Endodermal cell (in vitro differentiated cells): ENCODE data around the gene CCL1. TPM values are rescaled to one million over a fixed set of nuclear protein-coding genes. Genes with fewer than 3 reads are reported as not detected.

Experiments used
- DNase-seq: peaks from one replicate; pipeline ENCODE4 v3.0.0-alpha.2; 2017
- H3K27ac ChIP-seq: 2 replicates; pipeline ENCODE4 v1.5.1; 2013; ENCODE audit warnings: mild to moderate bottlenecking, low read depth, low read length, moderate library complexity
- H3K27me3 ChIP-seq: 2 replicates; pipeline ENCODE4 v1.6.1; 2013; ENCODE audit warnings: mild to moderate bottlenecking, low read length, moderate library complexity; ENCODE audit not compliant: insufficient read depth, control insufficient read depth, poor library complexity, severe bottlenecking
- H3K36me3 ChIP-seq: 2 replicates; pipeline ENCODE4 v1.7.0; 2013; ENCODE audit warnings: mild to moderate bottlenecking, low read length, moderate library complexity; ENCODE audit not compliant: control insufficient read depth, insufficient read depth
- H3K4me1 ChIP-seq: one replicate; pipeline ENCODE4 v1.7.0; 2013; ENCODE audit warnings: low read length; ENCODE audit not compliant: control insufficient read depth, insufficient read depth
- H3K4me3 ChIP-seq: 2 replicates; pipeline ENCODE4 v1.5.1; 2013; ENCODE audit warnings: mild to moderate bottlenecking, low read length, moderate library complexity
- H3K9ac ChIP-seq: 2 replicates; pipeline ENCODE4 v1.6.1; 2013; ENCODE audit warnings: mild to moderate bottlenecking, low read length, moderate library complexity; ENCODE audit not compliant: poor library complexity, severe bottlenecking; ENCODE audit errors: extremely low read depth
- H3K9me3 ChIP-seq: 2 replicates; pipeline ENCODE4 v1.6.1; 2013; ENCODE audit warnings: mild to moderate bottlenecking, low read length, moderate library complexity; ENCODE audit not compliant: control insufficient read depth
- H3K27ac Mint-ChIP-seq: 2 replicates; pipeline ENCODE4 v1.8.0; 2020; ENCODE audit warnings: mixed read lengths
- H3K27me3 Mint-ChIP-seq: 2 replicates; pipeline ENCODE4 v1.8.0; 2021; ENCODE audit warnings: mild to moderate bottlenecking, mixed read lengths; ENCODE audit not compliant: insufficient read depth
- H3K36me3 Mint-ChIP-seq: 2 replicates; pipeline ENCODE4 v1.8.0; 2020; ENCODE audit warnings: low read depth, mixed read lengths
- H3K4me1 Mint-ChIP-seq: 2 replicates; pipeline ENCODE4 v1.8.0; 2020; ENCODE audit warnings: mixed read lengths
- H3K4me3 Mint-ChIP-seq: 2 replicates; pipeline ENCODE4 v1.8.0; 2020; ENCODE audit warnings: mild to moderate bottlenecking, moderate library complexity, mixed read lengths
- H3K9me3 Mint-ChIP-seq: 2 replicates; pipeline ENCODE4 v1.8.0; 2020; ENCODE audit warnings: mild to moderate bottlenecking, mixed read lengths
- CTCF ChIP-seq: fragments of 200-600 bp; sonication (generic); conservative IDR thresholded peaks from 2 replicates; pipeline ENCODE4 v1.5.0; 2021; ENCODE audit warnings: antibody characterized with exemption, mild to moderate bottlenecking
- WGBS, 2 experiments: methylation state at CpG; one replicate each; pipeline versions ENCODE4 v1.1.5 to v1.1.7; 2013; ENCODE audit warnings: missing lambda C conversion rate in 2 of 2, mixed read lengths in 1 of 2; ENCODE audit not compliant: insufficient coverage in 1 of 2, insufficient read length in 1 of 2; 5-methylcytosine and 5-hydroxymethylcytosine counted together
- total RNA-seq, 2 donors: library from RNA; stranded (reverse); fragmentation: NEBNext Ultra II Directional in 1 of 2; extraction: Animal tissue kit (Norgen Biotek cat#: 25700) in 1 of 2; gene quantifications; 2 replicates in 1 of 2; 3 replicates in 1 of 2; pipeline ENCODE4 v1.2.1, GENCODE V29; 2021

CCL1 gene
- total RNA-seq, 2 donors from 2014 or later = not detected

- WGBS, 2 experiments = 86 to 87% methylated on average over 3 to 5 of the region's 5 CpGs
- no peaks in the 10 kb centered on the region for H3K9me3 Mint-ChIP-seq
- H3K4me1 ChIP-seq = no peaks in the 10 kb centered on the region
- no peaks in the 10 kb centered on the region for H3K36me3 ChIP-seq
- H3K4me3 Mint-ChIP-seq = no peak overlapping the region
- H3K27ac ChIP-seq = no peak overlapping the region
- H3K9me3 ChIP-seq = no peaks in the 10 kb centered on the region
- H3K4me3 ChIP-seq = no peak overlapping the region
- H3K27me3 ChIP-seq = peaks cover 7% of the 10 kb centered on the region
- H3K4me1 Mint-ChIP-seq = peaks cover 19% of the 10 kb centered on the region
- TF ChIP-seq CTCF = no peak
- H3K36me3 Mint-ChIP-seq = no peaks in the 10 kb centered on the region
- DNase-seq = peak; percentile 29
- peaks cover 38% of the 10 kb centered on the region for H3K27me3 Mint-ChIP-seq
- H3K27ac Mint-ChIP-seq = no peak overlapping the region
- H3K9ac ChIP-seq = no peak overlapping the region
Observed at GRCh38 chr17:34374457-34374856, 11.4 kb upstream of the CCL1 start.

- Histone ChIP-seq H3K27me3 (peaks cover 7% of the 10 kb centered on the region), H3K9me3 (no peaks in the 10 kb centered on the region), H3K4me1 (no peaks in the 10 kb centered on the region), H3K27ac (no peak overlapping the region), H3K9ac (no peak overlapping the region), H3K4me3 (no peak overlapping the region), H3K36me3 (no peaks in the 10 kb centered on the region)
- peaks cover 32% of the 10 kb centered on the region for H3K27me3 Mint-ChIP-seq
- H3K9me3 Mint-ChIP-seq = no peaks in the 10 kb centered on the region
- no peak overlapping the region for H3K27ac Mint-ChIP-seq
- peaks cover 11% of the 10 kb centered on the region for H3K4me1 Mint-ChIP-seq
- WGBS, 2 experiments = 83 to 96% methylated on average over 1 to 3 of the region's 3 CpGs
- peak; percentile 29 for DNase-seq
- no peak for TF ChIP-seq CTCF
- no peaks in the 10 kb centered on the region for H3K36me3 Mint-ChIP-seq
- no peak overlapping the region for H3K4me3 Mint-ChIP-seq
Observed at GRCh38 chr17:34371405-34372100, 8.5 kb upstream of the CCL1 start.

GRCh38 chr17:34370997-34371395, 8.0 kb upstream of the CCL1 start:
- peaks cover 7% of the 10 kb centered on the region for H3K27me3 ChIP-seq
- no peaks in the 10 kb centered on the region for H3K4me1 ChIP-seq
- H3K4me3 Mint-ChIP-seq = no peak overlapping the region
- no peak overlapping the region for H3K27ac ChIP-seq
- peak; percentile 40 for DNase-seq
- no peak overlapping the region for H3K27ac Mint-ChIP-seq
- H3K4me3 ChIP-seq = no peak overlapping the region
- H3K9me3 Mint-ChIP-seq = no peaks in the 10 kb centered on the region
- no peaks in the 10 kb centered on the region for H3K36me3 ChIP-seq
- 80 to 87% methylated on average over 3 of the region's 3 CpGs for WGBS, 2 experiments
- peaks cover 11% of the 10 kb centered on the region for H3K4me1 Mint-ChIP-seq
- no peaks in the 10 kb centered on the region for H3K36me3 Mint-ChIP-seq
- no peak for TF ChIP-seq CTCF
- H3K9me3 ChIP-seq = no peaks in the 10 kb centered on the region
- H3K27me3 Mint-ChIP-seq = peaks cover 32% of the 10 kb centered on the region
- no peak overlapping the region for H3K9ac ChIP-seq
